IMR-90 (cell line): ENCODE data around the gene FAM110A.

Experiments used
- CTCF ChIP-seq: conservative IDR thresholded peaks from 2 replicates; pipeline ENCODE4 v1.5.1; 2012; ENCODE audit warnings: mild to moderate bottlenecking, low read depth, low read length, improper control_type of control experiment
- MAZ ChIP-seq: IDR thresholded peaks from 2 replicates; pipeline ENCODE4 v1.6.1; 2012; ENCODE audit warnings: low read depth, mild to moderate bottlenecking, low read length, improper control_type of control experiment, moderate library complexity, borderline replicate concordance
- MXI1 ChIP-seq: IDR thresholded peaks from 2 replicates; pipeline ENCODE4 v1.6.1; 2012; ENCODE audit warnings: low read depth, mild to moderate bottlenecking, low read length, moderate library complexity, borderline replicate concordance

DNA sequence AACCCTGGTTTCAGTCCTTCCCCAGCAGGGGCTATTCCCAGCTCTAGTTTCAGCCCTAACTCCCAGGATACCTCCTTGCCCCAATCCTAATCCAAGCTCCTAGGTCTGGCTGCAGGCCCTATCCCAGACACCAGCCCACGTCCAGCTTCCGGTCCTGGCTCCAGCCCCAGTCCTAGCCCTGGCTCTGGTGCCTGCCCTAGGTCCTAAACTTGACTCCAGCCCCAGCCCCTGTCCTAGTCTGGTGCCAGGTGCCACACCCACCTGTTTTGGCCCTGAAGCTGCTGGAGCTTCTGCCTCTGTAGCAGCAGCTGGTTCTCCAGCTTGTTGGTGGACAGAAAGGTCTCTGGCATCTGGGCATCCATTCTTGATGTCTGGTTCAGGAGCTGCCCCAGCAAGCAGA, 54.5 kb downstream of the FAM110A start:
- no peak for TF ChIP-seq CTCF
- TF ChIP-seq MAZ = no peak
- TF ChIP-seq MXI1 = no peak
